Body of pancreas (tissue), 4 donors: ENCODE measurements around the gene MAP2K1. TPM values are rescaled to one million over a fixed set of nuclear protein-coding genes. Genes with fewer than 3 reads are reported as not detected.

ENCODE experiments used
- ATAC-seq: fragments of 150-250 bp; one replicate; pipeline ENCODE4 v1.9.1; 2016
- DNase-seq, 4 donors: peaks; one replicate each; pipeline ENCODE4 v3.0.0-alpha.2; 2019
- H3K27ac ChIP-seq, 4 donors: fragments of 200-600 bp; sonication (generic); 1 replicate in 3 of 4; 2 replicates in 1 of 4; pipeline versions ENCODE4 v1.5.1 to v1.6.1; 2016 to 2019; ENCODE audit warnings: mild to moderate bottlenecking in 1 of 4, mixed read lengths in 1 of 4, moderate library complexity in 1 of 4
- H3K27me3 ChIP-seq, 2 donors: fragments of 200-600 bp; sonication (generic); one replicate each; pipeline ENCODE4 v1.6.0; 2016; ENCODE audit warnings: mild to moderate bottlenecking in 1 of 2
- H3K36me3 ChIP-seq, 2 donors: fragments of 200-600 bp; sonication (generic); replicated peaks in 1 of 2; 2 replicates each; pipeline ENCODE4 v1.5.1; 2016; ENCODE audit warnings: low read depth in 2 of 2; ENCODE audit not compliant: insufficient read depth in 1 of 2
- H3K4me1 ChIP-seq: fragments of 200-600 bp; sonication (generic); one replicate; pipeline ENCODE4 v1.6.0; 2016
- H3K4me3 ChIP-seq, 2 donors: fragments of 200-600 bp; sonication (generic); 1 replicate in 1 of 2; 2 replicates in 1 of 2; pipeline ENCODE4 v1.5.1; 2016 to 2019
- H3K9me3 ChIP-seq, 3 donors: fragments of 200-600 bp; sonication (generic); 1 replicate in 2 of 3; 2 replicates in 1 of 3; pipeline ENCODE4 v1.5.1; 2016
- POLR2A ChIP-seq, 3 donors: fragments of 450-650 bp; IDR thresholded peaks; one replicate each; pipeline ENCODE4 v1.6.1; 2016; ENCODE audit warnings: antibody characterized with exemption in 3 of 3, mild to moderate bottlenecking in 2 of 3
- WGBS, 2 donors: methylation state at CpG; one replicate each; pipeline ENCODE4 v1.1.5; 2017; 5-methylcytosine and 5-hydroxymethylcytosine counted together
- intact Hi-C: fragments of 100-400 bp; cut with DNase I; formaldehyde crosslinking; loops from one replicate; pipeline ENCODE4 v1.15.1; 2023
- total RNA-seq, 2 donors: library from RNA; depleted of rRNA; stranded (reverse); fragments of >200 nt; gene quantifications; one replicate each; pipeline ENCODE4 v1.1.0, GENCODE V29; 2016
- TF ChIP-seq, protein P1 (sequence below), 7 experiments: fragments of 450-650 bp in 4 of 7; fragments of 200-600 bp in 3 of 7; sonication (generic) in 3 of 7; IDR thresholded peaks; one replicate each; pipeline ENCODE4 v1.5.1; 2016 to 2019; ENCODE audit warnings: antibody characterized with exemption in 7 of 7

MAP2K1 gene
- total RNA-seq, 2 donors from 2014 or later, result 25.2 to 29.0 TPM

DNA sequence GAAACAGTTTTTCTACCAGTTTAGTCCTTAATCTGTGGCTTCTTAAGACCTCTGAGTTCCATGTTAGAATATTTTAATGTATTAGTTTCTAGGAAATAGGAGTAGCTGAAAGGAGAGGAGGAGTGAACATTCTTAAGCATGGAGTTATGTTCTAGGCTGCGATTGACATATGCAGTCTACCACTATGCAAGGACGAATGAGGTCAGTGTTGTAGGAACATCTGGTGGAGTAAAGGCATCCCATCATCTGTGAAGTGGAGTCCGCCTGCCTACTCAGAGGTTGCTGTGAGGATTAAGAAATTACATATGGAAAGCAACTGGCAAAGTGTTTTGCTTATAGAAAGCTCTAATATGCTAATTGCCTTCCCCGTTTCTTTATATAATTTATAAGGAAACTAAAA lies 65.7 kb downstream of the MAP2K1 start:
- Histone ChIP-seq H3K4me1 (no peaks in the 10 kb centered on the region), H3K27ac (no peak overlapping the region), H3K4me3 (no peak overlapping the region), H3K27me3 (no peaks in the 10 kb centered on the region), H3K9me3 (no peaks in the 10 kb centered on the region), H3K36me3 (no peaks in the 10 kb centered on the region)
- intact Hi-C loops, result no loop called here
- no peak for TF ChIP-seq POLR2A (IDR thresholded peaks at IDR 0.05)
- TF ChIP-seq, protein P1, sequence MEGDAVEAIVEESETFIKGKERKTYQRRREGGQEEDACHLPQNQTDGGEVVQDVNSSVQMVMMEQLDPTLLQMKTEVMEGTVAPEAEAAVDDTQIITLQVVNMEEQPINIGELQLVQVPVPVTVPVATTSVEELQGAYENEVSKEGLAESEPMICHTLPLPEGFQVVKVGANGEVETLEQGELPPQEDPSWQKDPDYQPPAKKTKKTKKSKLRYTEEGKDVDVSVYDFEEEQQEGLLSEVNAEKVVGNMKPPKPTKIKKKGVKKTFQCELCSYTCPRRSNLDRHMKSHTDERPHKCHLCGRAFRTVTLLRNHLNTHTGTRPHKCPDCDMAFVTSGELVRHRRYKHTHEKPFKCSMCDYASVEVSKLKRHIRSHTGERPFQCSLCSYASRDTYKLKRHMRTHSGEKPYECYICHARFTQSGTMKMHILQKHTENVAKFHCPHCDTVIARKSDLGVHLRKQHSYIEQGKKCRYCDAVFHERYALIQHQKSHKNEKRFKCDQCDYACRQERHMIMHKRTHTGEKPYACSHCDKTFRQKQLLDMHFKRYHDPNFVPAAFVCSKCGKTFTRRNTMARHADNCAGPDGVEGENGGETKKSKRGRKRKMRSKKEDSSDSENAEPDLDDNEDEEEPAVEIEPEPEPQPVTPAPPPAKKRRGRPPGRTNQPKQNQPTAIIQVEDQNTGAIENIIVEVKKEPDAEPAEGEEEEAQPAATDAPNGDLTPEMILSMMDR (IDR thresholded peaks at IDR 0.05), result no peak
- ATAC-seq (no peak), DNase-seq (no peak)
- WGBS, 2 donors, result 92 to 97% methylated on average over 4 of the region's 4 CpGs

DNA sequence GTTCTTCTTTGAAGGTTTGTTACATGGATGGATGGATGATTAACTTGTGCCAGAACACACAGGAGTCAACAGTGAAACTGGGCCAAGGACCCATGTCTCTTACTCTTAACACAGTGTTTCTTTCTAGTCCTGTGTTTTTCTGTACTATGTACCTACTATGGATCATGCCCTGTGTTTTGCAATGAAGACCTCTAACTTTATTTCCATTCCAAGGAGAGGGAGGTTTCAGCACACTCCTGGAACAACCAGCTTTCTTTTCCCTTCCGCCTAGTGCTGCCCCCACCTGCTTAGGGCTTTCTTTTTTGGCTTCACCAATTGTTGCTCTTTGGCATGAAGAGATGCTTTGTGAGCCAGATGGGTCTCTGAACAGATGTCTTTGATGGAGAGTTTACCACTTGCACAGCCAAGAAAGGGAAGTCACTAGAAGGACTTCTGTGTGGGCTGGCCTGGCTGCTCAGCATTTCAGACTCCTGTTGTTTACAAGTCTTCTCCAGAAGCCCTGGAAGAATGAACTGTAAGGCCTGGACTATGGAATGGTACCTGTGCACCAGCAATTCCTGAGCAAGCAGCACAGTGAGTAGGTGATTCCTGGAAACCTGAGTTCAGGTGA lies 66.4 kb downstream of the MAP2K1 start:
- TF ChIP-seq, protein P1 (IDR thresholded peaks at IDR 0.05), result no peak
- H3K36me3 ChIP-seq, result no peaks in the 10 kb centered on the region

GRCh38 chr15:66454143-66454542 lies 67.4 kb downstream of the MAP2K1 start:
- Histone ChIP-seq H3K27ac (no peak overlapping the region), H3K4me3 (no peak overlapping the region), H3K27me3 (no peaks in the 10 kb centered on the region), H3K36me3 (no peaks in the 10 kb centered on the region), H3K9me3 (no peaks in the 10 kb centered on the region), H3K4me1 (no peaks in the 10 kb centered on the region)
- ATAC-seq (no peak), DNase-seq (no peak)
- TF ChIP-seq, protein P1 (IDR thresholded peaks at IDR 0.05), result no peak
- TF ChIP-seq POLR2A (IDR thresholded peaks at IDR 0.05), result no peak
- 80 to 92% methylated on average over 2 of the region's 2 CpGs for WGBS, 2 donors
- intact Hi-C loops, result no loop called here

More for the DNA sequence above, 66.4 kb downstream of the MAP2K1 start:
- Histone ChIP-seq H3K9me3 (no peaks in the 10 kb centered on the region), H3K4me1 (no peaks in the 10 kb centered on the region), H3K4me3 (no peak overlapping the region), H3K27me3 (no peaks in the 10 kb centered on the region), H3K27ac (peak overlapping the region in 1 of 4 donors; percentile 14)
- WGBS, 2 donors, result 75 to 87% methylated on average over 1 of the region's 1 CpG
- intact Hi-C loops, result no loop called here
- DNase-seq, result peak in 1 of 4 donors; percentile 16
- ATAC-seq, result no peak

DNA sequence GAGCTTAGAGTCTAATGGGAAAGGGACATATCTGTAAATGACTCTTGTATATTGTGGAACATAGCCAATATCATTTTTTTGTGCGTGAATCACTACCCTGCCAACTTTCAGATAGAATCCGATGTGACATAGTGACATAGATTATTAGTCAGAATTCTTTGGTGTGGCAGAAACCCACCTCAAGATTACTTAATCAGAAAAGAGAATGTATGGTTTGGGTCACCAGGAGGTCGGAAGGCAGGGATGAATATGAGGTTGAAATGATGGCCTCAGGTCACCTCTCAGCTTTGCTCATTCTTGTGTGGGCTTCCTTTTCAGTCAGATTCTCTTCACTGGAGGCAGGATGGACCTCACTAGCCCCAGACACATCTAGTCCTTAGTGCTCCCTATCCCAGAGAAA lies 69.5 kb downstream of the MAP2K1 start:
- 49 to 62% methylated on average over 3 of the region's 3 CpGs for WGBS, 2 donors
- no peak for ATAC-seq

More for the DNA sequence above, 69.5 kb downstream of the MAP2K1 start:
- Histone ChIP-seq H3K27me3 (no peaks in the 10 kb centered on the region), H3K9me3 (no peaks in the 10 kb centered on the region), H3K4me1 (no peaks in the 10 kb centered on the region), H3K36me3 (no peaks in the 10 kb centered on the region), H3K4me3 (no peak overlapping the region), H3K27ac (no peak overlapping the region)
- TF ChIP-seq, protein P1 (IDR thresholded peaks at IDR 0.05), result no peak
- no peak for TF ChIP-seq POLR2A (IDR thresholded peaks at IDR 0.05)
- intact Hi-C loops, result no loop called here
- no peak for DNase-seq
